HG02885 (cell line): Measurements from ENCODE around the gene GPR87.

Source experiments
- ATAC-seq: cut with Tn5 transposase; IDR thresholded peaks from one replicate; pipeline ENCODE4 v1.9.1; 2021; ENCODE audit warnings: mild to moderate bottlenecking; ENCODE audit not compliant: unreplicated experiment, poor library complexity

GPR87 gene

GRCh38 chr3:151285940-151286339, 30.7 kb downstream of the GPR87 start:
- no peak for ATAC-seq

- no peak for ATAC-seq
Measured at GRCh38 chr3:151283907-151284461, 32.6 kb downstream of the GPR87 start.

GRCh38 chr3:151283387-151283786, 33.2 kb downstream of the GPR87 start:
- no peak for ATAC-seq

- ATAC-seq: peak; percentile 50
Measured at GRCh38 chr3:151282921-151283320, 33.7 kb downstream of the GPR87 start.

- no peak for ATAC-seq
Measured at GRCh38 chr3:151281671-151282324, 34.8 kb downstream of the GPR87 start.

GRCh38 chr3:151278230-151278629, 38.4 kb downstream of the GPR87 start, which contains the start of gene P2RY14:
P2RY14 (minus strand) TSS chr3:151278542; CDS start chr3:151214316, 64,226 bp downstream.
- no peak for ATAC-seq

- peak; percentile 63 for ATAC-seq
Measured at GRCh38 chr3:151276687-151277042, 40.0 kb downstream of the GPR87 start.

- ATAC-seq: peak; percentile 19
Measured at GRCh38 chr3:151276038-151276686, 40.5 kb downstream of the GPR87 start.

GRCh38 chr3:151275091-151275490, 41.5 kb downstream of the GPR87 start:
- no peak for ATAC-seq

GRCh38 chr3:151269631-151270030, 47.0 kb downstream of the GPR87 start:
- no peak for ATAC-seq

GRCh38 chr3:151268267-151269235, 48.1 kb downstream of the GPR87 start:
- ATAC-seq: peak; percentile 71

- no peak for ATAC-seq
Measured at GRCh38 chr3:151267066-151267465, 49.6 kb downstream of the GPR87 start.

- ATAC-seq: peak; percentile 93
Measured at GRCh38 chr3:151265866-151266265, 50.8 kb downstream of the GPR87 start.

- no peak for ATAC-seq
Measured at GRCh38 chr3:151265166-151265565, 51.5 kb downstream of the GPR87 start.

- no peak for ATAC-seq
Measured at GRCh38 chr3:151264605-151265004, 52.0 kb downstream of the GPR87 start.

GRCh38 chr3:151262871-151263525, 53.6 kb downstream of the GPR87 start:
- ATAC-seq: no peak

- ATAC-seq: no peak
Measured at GRCh38 chr3:151259664-151260063, 57.0 kb downstream of the GPR87 start.

GRCh38 chr3:151256749-151257148, 59.9 kb downstream of the GPR87 start:
- no peak for ATAC-seq

- no peak for ATAC-seq
Measured at GRCh38 chr3:151248772-151249337, 67.8 kb downstream of the GPR87 start.
